ENCODE measurements around the gene CDHR4. TPM values are rescaled to one million over a fixed set of nuclear protein-coding genes. Genes with fewer than 3 reads are reported as not detected.

The CDHR4 gene
- total RNA-seq, 1 experiment from 2014 or later = not detected

- Histone ChIP-seq H3K9ac (ENCODE audit: extremely low read depth, insufficient read length, low read length) (no peak overlapping the region), H3K9me3 (ENCODE audit: control insufficient read depth, low read depth, low read length) (no peaks in the 10 kb centered on the region), H4K91ac (ENCODE audit: insufficient read length, low read depth, low read length) (no peak overlapping the region), H2BK12ac (ENCODE audit: insufficient read length, low read depth, low read length) (no peak overlapping the region), H3K4me2 (ENCODE audit: insufficient read depth, insufficient read length, low read length) (no peak overlapping the region), H4K8ac (replicated peaks; ENCODE audit: insufficient read length, low read depth, low read length) (no peak overlapping the region), H2BK15ac (ENCODE audit: low read depth, low read length) (no peak overlapping the region), H3K18ac (ENCODE audit: insufficient read length, low read depth, low read length) (no peak overlapping the region), H3K4ac (ENCODE audit: low read depth, low read length) (no peak overlapping the region), H3K56ac (ENCODE audit: insufficient read length, low read depth, low read length) (no peak overlapping the region), H2BK20ac (ENCODE audit: low read depth, low read length, poor library complexity, severe bottlenecking) (no peak overlapping the region), H3K14ac (ENCODE audit: insufficient read depth, low read length) (no peak overlapping the region), H3K23me2 (ENCODE audit: insufficient read length, low read depth, low read length, poor library complexity, severe bottlenecking) (no peaks in the 10 kb centered on the region), H3K4me1 (ENCODE audit: insufficient read depth, low read length) (no peaks in the 10 kb centered on the region), H3T11ph (ENCODE audit: low read length) (no peak overlapping the region), H2AFZ (ENCODE audit: low read length) (no peak overlapping the region), H4K5ac (ENCODE audit: insufficient read length, low read depth, low read length) (no peak overlapping the region), H3K79me1 (ENCODE audit: insufficient read depth, low read depth, low read length, poor library complexity, severe bottlenecking) (peaks cover 17% of the 10 kb centered on the region), H2BK120ac (ENCODE audit: low read depth, low read length, poor library complexity, severe bottlenecking) (no peak overlapping the region), H2BK5ac (ENCODE audit: insufficient read length, low read length) (no peak overlapping the region), H2AK5ac (ENCODE audit: insufficient read length, low read length) (no peak overlapping the region), H4K20me1 (ENCODE audit: control insufficient read depth, insufficient read depth, insufficient read length) (no peaks in the 10 kb centered on the region), H3K79me2 (ENCODE audit: insufficient read depth, low read length) (peaks cover 8% of the 10 kb centered on the region; the same call in 1 of the 2 replicates), H3K23ac (ENCODE audit: insufficient read length, low read depth, low read length) (no peak overlapping the region), H3K27me3 (ENCODE audit: insufficient read depth, low read length) (no peaks in the 10 kb centered on the region), H3K27ac (ENCODE audit: insufficient read length, low read depth, low read length) (no peak overlapping the region)
- no peak for DNase-seq
- H3K4me3 Mint-ChIP-seq = no peak overlapping the region
- H3K9me3 Mint-ChIP-seq = no peaks in the 10 kb centered on the region
- H3K27me3 Mint-ChIP-seq (ENCODE audit: low read depth) = no peaks in the 10 kb centered on the region
- TF ChIP-seq, protein P1, sequence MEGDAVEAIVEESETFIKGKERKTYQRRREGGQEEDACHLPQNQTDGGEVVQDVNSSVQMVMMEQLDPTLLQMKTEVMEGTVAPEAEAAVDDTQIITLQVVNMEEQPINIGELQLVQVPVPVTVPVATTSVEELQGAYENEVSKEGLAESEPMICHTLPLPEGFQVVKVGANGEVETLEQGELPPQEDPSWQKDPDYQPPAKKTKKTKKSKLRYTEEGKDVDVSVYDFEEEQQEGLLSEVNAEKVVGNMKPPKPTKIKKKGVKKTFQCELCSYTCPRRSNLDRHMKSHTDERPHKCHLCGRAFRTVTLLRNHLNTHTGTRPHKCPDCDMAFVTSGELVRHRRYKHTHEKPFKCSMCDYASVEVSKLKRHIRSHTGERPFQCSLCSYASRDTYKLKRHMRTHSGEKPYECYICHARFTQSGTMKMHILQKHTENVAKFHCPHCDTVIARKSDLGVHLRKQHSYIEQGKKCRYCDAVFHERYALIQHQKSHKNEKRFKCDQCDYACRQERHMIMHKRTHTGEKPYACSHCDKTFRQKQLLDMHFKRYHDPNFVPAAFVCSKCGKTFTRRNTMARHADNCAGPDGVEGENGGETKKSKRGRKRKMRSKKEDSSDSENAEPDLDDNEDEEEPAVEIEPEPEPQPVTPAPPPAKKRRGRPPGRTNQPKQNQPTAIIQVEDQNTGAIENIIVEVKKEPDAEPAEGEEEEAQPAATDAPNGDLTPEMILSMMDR (conservative IDR thresholded peaks at IDR 0.05) = no peak
- H3K27ac Mint-ChIP-seq = no peak overlapping the region; a peak in 1 of 7 replicates
- WGBS (ENCODE audit: extremely low coverage, insufficient read length, low lambda C conversion rate) = no CpG with 5 or more reads among the region's 2 CpGs
- H3K36me3 Mint-ChIP-seq (ENCODE audit: insufficient read depth in 1 of 3, low read depth in 3 of 3) = peaks cover 5 to 11% (median 5%) of the 10 kb centered on the region in 3 experiments; a peak in 6 of 7 replicates
- H3K4me1 Mint-ChIP-seq = no peaks in the 10 kb centered on the region
Observed at GRCh38 chr3:49772703-49773102, 27.0 kb downstream of the CDHR4 start.

All from H9 (cell line).